IMR-90 (cell line): ENCODE results near the gene PTS. TPM values are rescaled to one million over a fixed set of nuclear protein-coding genes. Genes with fewer than 3 reads are reported as not detected.

Source experiments
- ATAC-seq: fragments of 200-7000 bp; cut with Tn5 transposase; 2 replicates; pipeline ENCODE4 v1.9.1; 2020; ENCODE audit warnings: low read depth, mild to moderate bottlenecking, moderate library complexity
- BruUV-seq: library from RNA; stranded (reverse); fragments of 400-500 nt; replicated peaks from 2 replicates; lab custom pipeline; 2021; lab: Mats Ljungman, UMichigan
- CTCF ChIA-PET: fragments of 300-600 bp; formaldehyde crosslinking; extraction: SDS; loops from one replicate; lab custom pipeline; 2021; ENCODE audit warnings: antibody characterized with exemption; lab: Yijun Ruan, JAX
- POLR2A ChIA-PET: fragments of 300-600 bp; sonication (Branson Sonifier 250); formaldehyde crosslinking; loops from one replicate; lab custom pipeline; 2022; ENCODE audit warnings: antibody characterized with exemption; ENCODE audit not compliant: unreplicated experiment; lab: Charles Lee
- DNase-seq: peaks from one replicate; pipeline ENCODE4 v3.0.0; 2013
- H2AFZ ChIP-seq: replicated peaks from 2 replicates; pipeline ENCODE3; 2013; ENCODE audit warnings: low read length, mild to moderate bottlenecking; ENCODE audit not compliant: poor library complexity
- H2AK5ac ChIP-seq: 2 replicates; pipeline ENCODE4 v1.6.1; 2013; ENCODE audit warnings: low read depth, low read length, inconsistent platforms
- H2AK9ac ChIP-seq: replicated peaks from 2 replicates; pipeline ENCODE3; 2013; ENCODE audit warnings: mild to moderate bottlenecking, low read depth, low read length, moderate library complexity; ENCODE audit not compliant: poor library complexity
- H2BK120ac ChIP-seq: 2 replicates; pipeline ENCODE4 v1.6.1; 2013; ENCODE audit warnings: low read depth, low read length, inconsistent platforms
- H2BK15ac ChIP-seq: 3 replicates; pipeline ENCODE4 v1.6.1; 2013; ENCODE audit warnings: low read depth, low read length, inconsistent platforms
- H2BK20ac ChIP-seq: 2 replicates; pipeline ENCODE4 v1.6.1; 2013; ENCODE audit warnings: low read depth, mild to moderate bottlenecking, inconsistent platforms, low read length, moderate library complexity
- H2BK5ac ChIP-seq: 2 replicates; pipeline ENCODE4 v1.6.1; 2013; ENCODE audit warnings: mild to moderate bottlenecking, low read depth, low read length, inconsistent platforms; ENCODE audit not compliant: poor library complexity, severe bottlenecking
- H3K14ac ChIP-seq: replicated peaks from 2 replicates; pipeline ENCODE4 v1.6.1; 2013; ENCODE audit warnings: low read depth, low read length, inconsistent platforms
- H3K18ac ChIP-seq: 2 replicates; pipeline ENCODE4 v1.6.1; 2013; ENCODE audit warnings: low read depth, low read length, control low read depth
- H3K23ac ChIP-seq: 2 replicates; pipeline ENCODE4 v1.6.1; 2013; ENCODE audit warnings: low read depth, low read length, inconsistent platforms
- H3K27ac ChIP-seq: 2 replicates; pipeline ENCODE4 v1.5.1; 2013; ENCODE audit warnings: mild to moderate bottlenecking, control low read depth, low read length; ENCODE audit not compliant: insufficient read depth
- H3K27me3 ChIP-seq: 2 replicates; pipeline ENCODE4 v1.6.1; 2013; ENCODE audit warnings: low read length; ENCODE audit not compliant: control insufficient read depth, insufficient read depth
- H3K36me3 ChIP-seq: 2 replicates; pipeline ENCODE4 v1.6.1; 2013; ENCODE audit warnings: low read length, mixed read lengths; ENCODE audit not compliant: control insufficient read depth, insufficient read depth
- H3K4ac ChIP-seq: 2 replicates; pipeline ENCODE4 v1.6.1; 2013; ENCODE audit warnings: low read depth, low read length, inconsistent platforms
- H3K4me1 ChIP-seq: 2 replicates; pipeline ENCODE4 v1.6.1; 2013; ENCODE audit warnings: low read length, mixed read lengths; ENCODE audit not compliant: control insufficient read depth, insufficient read depth
- H3K4me2 ChIP-seq: 2 replicates; pipeline ENCODE4 v1.6.1; 2013; ENCODE audit warnings: low read depth, mild to moderate bottlenecking, control low read depth, low read length, moderate library complexity
- H3K4me3 ChIP-seq: 2 replicates; pipeline ENCODE4 v1.5.1; 2013; ENCODE audit warnings: low read depth, mild to moderate bottlenecking, control low read depth, low read length, moderate library complexity; ENCODE audit not compliant: insufficient read depth
- H3K56ac ChIP-seq: 2 replicates; pipeline ENCODE4 v1.6.1; 2013; ENCODE audit warnings: low read length, inconsistent platforms; ENCODE audit not compliant: insufficient read depth; ENCODE audit errors: extremely low read depth
- H3K79me1 ChIP-seq, 2 experiments: 2 replicates each; pipeline ENCODE4 v1.6.1; 2013; ENCODE audit warnings: low read length in 2 of 2, inconsistent platforms in 1 of 2, low read depth in 1 of 2
- H3K9ac ChIP-seq: 2 replicates; pipeline ENCODE4 v1.6.1; 2013; ENCODE audit warnings: low read depth, low read length, control low read depth
- H3K9me1 ChIP-seq: 2 replicates; pipeline ENCODE4 v1.6.1; 2013; ENCODE audit warnings: low read length, inconsistent platforms; ENCODE audit not compliant: insufficient read depth
- H3K9me3 ChIP-seq: 2 replicates; pipeline ENCODE4 v1.6.1; 2013; ENCODE audit warnings: low read length; ENCODE audit not compliant: control insufficient read depth, insufficient read depth
- H4K20me1 ChIP-seq: 2 replicates; pipeline ENCODE4 v1.6.1; 2013; ENCODE audit warnings: low read length, inconsistent platforms; ENCODE audit not compliant: insufficient read depth
- H4K5ac ChIP-seq: 2 replicates; pipeline ENCODE4 v1.6.1; 2013; ENCODE audit warnings: mild to moderate bottlenecking, low read depth, low read length, control low read depth
- H4K8ac ChIP-seq, 2 experiments: 2 replicates each; pipeline ENCODE4 v1.6.1; 2013; ENCODE audit warnings: low read depth in 2 of 2, low read length in 2 of 2, control low read depth in 1 of 2, inconsistent platforms in 1 of 2
- H4K91ac ChIP-seq: 2 replicates; pipeline ENCODE4 v1.6.1; 2013; ENCODE audit warnings: low read depth, low read length, inconsistent platforms; ENCODE audit not compliant: insufficient read depth
- BHLHE40 ChIP-seq: fragments of 150-350 bp; IDR thresholded peaks from 2 replicates; pipeline ENCODE4 v1.6.1; 2016; ENCODE audit warnings: mild to moderate bottlenecking, low read depth, low read length
- CEBPB ChIP-seq: IDR thresholded peaks from 2 replicates; pipeline ENCODE4 v1.6.1; 2012; ENCODE audit warnings: low read depth, low read length, improper control_type of control experiment
- WGBS, 2 experiments: methylation state at CpG; one replicate each; pipeline versions ENCODE4 v1.1.5 to v1.1.7; 2013; ENCODE audit warnings: missing lambda C conversion rate in 2 of 2; ENCODE audit not compliant: insufficient read length in 1 of 2; ENCODE audit errors: extremely low coverage in 2 of 2; 5-methylcytosine and 5-hydroxymethylcytosine counted together
- dilution Hi-C: fragments of 300-500 bp; cut with HindIII; formaldehyde crosslinking; loops from one replicate; pipeline ENCODE4 v1.14.3; 2018; ENCODE audit warnings: low sequenced_read_pairs; ENCODE audit not compliant: unreplicated experiment
- in situ Hi-C: fragments of 300-500 bp; cut with MboI; formaldehyde crosslinking; loops from 3 replicates; pipeline ENCODE4 v1.14.3; 2019; ENCODE audit warnings: low sequenced_read_pairs, inconsistent platforms, mixed read lengths
- intact Hi-C: fragments of 100-400 bp; cut with micrococcal nuclease; formaldehyde crosslinking; loops from 2 replicates; pipeline ENCODE4 v1.10.0; 2022
- polyA plus RNA-seq, 3 experiments: library from polyadenylated mRNA; depleted of rRNA; stranded (reverse); fragments of >200 nt; gene quantifications; 2 replicates each; pipeline ENCODE4 v1.2.3, GENCODE V29; 2012; ENCODE audit warnings: low replicate concordance in 1 of 3
- total RNA-seq: library from RNA; depleted of rRNA; stranded (reverse); fragments of >200 nt; gene quantifications from 2 replicates; pipeline ENCODE4 v1.2.3, GENCODE V29; 2012

PTS gene
- total and polyA plus RNA-seq, 2 of the 4 experiments (the other 2 are of a cell fraction) = 21.0 to 51.8 TPM

- no peaks in the 10 kb centered on the region for H3K36me3 ChIP-seq
- H4K20me1 ChIP-seq = no peaks in the 10 kb centered on the region
- H3K56ac ChIP-seq = no peak overlapping the region
- CTCF ChIA-PET = no interaction called here
- no peak overlapping the region; the same call in 1 of the 3 replicates for H2BK15ac ChIP-seq
- H2BK120ac ChIP-seq = no peak overlapping the region
- H2AFZ ChIP-seq = no peak overlapping the region
- peak overlapping the region; percentile 77; the same call in 1 of the 2 replicates for H3K4ac ChIP-seq
- no peak overlapping the region for H4K91ac ChIP-seq
- 0 out of 2 replicates have a peak overlapping the region, but pooled peaks have one; percentile 49 for H3K14ac ChIP-seq
- H3K79me1 ChIP-seq = peaks cover 0 to 8% of the 10 kb centered on the region in 2 experiments; a peak in 1 of 4 replicates
- no peaks in the 10 kb centered on the region for H3K9me3 ChIP-seq
- peak overlapping the region; percentile 99 for H2AK5ac ChIP-seq
- whole genome bisulfite sequencing, 2 experiments = 100% methylated on average over 1 of the region's 3 CpGs; no CpG with 5 or more reads in 1 of the 2 experiments
- no peak for TF ChIP-seq BHLHE40
- TF ChIP-seq CEBPB = peak; percentile 53; the same call in 1 of the 2 replicates
- POLR2A ChIA-PET = no interaction called here
- intact Hi-C loops (no loop called here), in situ Hi-C loops (no loop called here), dilution Hi-C loops (no loop called here)
- H3K18ac ChIP-seq = no peak overlapping the region
- H3K23ac ChIP-seq = no peak overlapping the region; the same call in 1 of the 2 replicates
- BruUV-seq = no TSS peak
- H4K5ac ChIP-seq = no peak overlapping the region
- no peaks in the 10 kb centered on the region for H3K27me3 ChIP-seq
- peaks cover 14% of the 10 kb centered on the region for H3K9me1 ChIP-seq
- H3K4me2 ChIP-seq = no peak overlapping the region
- ATAC-seq = no peak
- H2AK9ac ChIP-seq = peak overlapping the region; percentile 9
- H3K4me3 ChIP-seq = no peak overlapping the region
- no peak overlapping the region for H3K27ac ChIP-seq
- peak overlapping the region in 1 of 2 experiments; percentile 26; a peak in 1 of 4 replicates for H4K8ac ChIP-seq
- H3K9ac ChIP-seq = no peak overlapping the region
- DNase-seq = no peak
- H3K4me1 ChIP-seq = peaks cover 5% of the 10 kb centered on the region; the same call in 1 of the 2 replicates
- H2BK20ac ChIP-seq = no peak overlapping the region
- H2BK5ac ChIP-seq = peak overlapping the region; percentile 91
Observed at GRCh38 chr11:112253605-112254242, 27.5 kb downstream of the PTS start.
